Transverse colon (tissue), 3 donors: ENCODE measurements around the gene BMPER.

ENCODE experiments used
- CTCF ChIP-seq, 5 experiments: fragments of 200-600 bp in 3 of 5; fragments of 450-650 bp in 2 of 5; sonication (generic) in 3 of 5; IDR thresholded peaks; 1 replicate in 2 of 5; 2 replicates in 3 of 5; pipeline ENCODE4 v1.5.1; 2016 to 2017; ENCODE audit warnings: antibody characterized with exemption in 5 of 5, inconsistent platforms in 3 of 5, mild to moderate bottlenecking in 2 of 5, moderate library complexity in 1 of 5
- EP300 ChIP-seq: sonication (generic); formaldehyde crosslinking; IDR thresholded peaks from one replicate; pipeline ENCODE4 v1.6.1; 2017; ENCODE audit warnings: antibody characterized with exemption, low read depth
- POLR2A ChIP-seq: fragments of 450-650 bp; IDR thresholded peaks from one replicate; pipeline ENCODE4 v1.6.1; 2016; ENCODE audit warnings: antibody characterized with exemption, mild to moderate bottlenecking, moderate library complexity

- TF ChIP-seq EP300, result no peak
- no peak for TF ChIP-seq CTCF (IDR thresholded peaks at IDR 0.05)
- no peak for TF ChIP-seq POLR2A
Observed at GRCh38 chr7:34013421-34013820, 108.1 kb downstream of the BMPER start.
